Astrocyte (in vitro differentiated cells and primary cell): Measurements from ENCODE around the gene KIAA0232.

Experiments used
- CTCF ChIP-seq: IDR thresholded peaks from 2 replicates; pipeline ENCODE4 v1.5.1; 2011; ENCODE audit warnings: low read depth, mild to moderate bottlenecking, inconsistent platforms, low read length, moderate library complexity; ENCODE audit not compliant: insufficient read depth
- EZH2 ChIP-seq: IDR thresholded peaks from 2 replicates; pipeline ENCODE4 v1.6.1; 2012; ENCODE audit warnings: mild to moderate bottlenecking, low read length, inconsistent platforms; ENCODE audit not compliant: insufficient read depth

GRCh38 chr4:6825403-6825802, 42.9 kb downstream of the KIAA0232 start:
- TF ChIP-seq EZH2 = no peak
- no peak for TF ChIP-seq CTCF
